Glutamatergic neuron (in vitro differentiated cells): ENCODE measurements around the gene PRKRA. TPM values are rescaled to one million over a fixed set of nuclear protein-coding genes. Genes with fewer than 3 reads are reported as not detected.

Experiments used
- DNase-seq: peaks from one replicate; pipeline ENCODE4 v3.0.0; 2022
- H3K27ac Mint-ChIP-seq: one replicate; pipeline ENCODE4 v1.8.0; 2020; ENCODE audit warnings: mild to moderate bottlenecking, mixed read lengths, inconsistent platforms; ENCODE audit not compliant: unreplicated experiment
- H3K27me3 Mint-ChIP-seq: one replicate; pipeline ENCODE4 v1.8.0; 2020; ENCODE audit warnings: mild to moderate bottlenecking, moderate library complexity, mixed read lengths, inconsistent platforms; ENCODE audit not compliant: unreplicated experiment
- H3K36me3 Mint-ChIP-seq: one replicate; pipeline ENCODE4 v1.8.0; 2020; ENCODE audit warnings: mild to moderate bottlenecking, mixed read lengths, inconsistent platforms; ENCODE audit not compliant: unreplicated experiment
- H3K4me1 Mint-ChIP-seq: one replicate; pipeline ENCODE4 v1.8.0; 2020; ENCODE audit warnings: mild to moderate bottlenecking, low read depth, mixed read lengths, inconsistent platforms; ENCODE audit not compliant: unreplicated experiment
- H3K4me3 Mint-ChIP-seq: one replicate; pipeline ENCODE4 v1.8.0; 2020; ENCODE audit warnings: mild to moderate bottlenecking, mixed read lengths, inconsistent platforms; ENCODE audit not compliant: unreplicated experiment
- H3K9me3 Mint-ChIP-seq: one replicate; pipeline ENCODE4 v1.8.0; 2020; ENCODE audit warnings: mild to moderate bottlenecking, moderate library complexity, mixed read lengths, inconsistent platforms; ENCODE audit not compliant: unreplicated experiment
- total RNA-seq: library from RNA; stranded (reverse); fragmentation: NEBNext Ultra II Directional; extraction: Animal tissue kit (Norgen Biotek cat#: 25700); gene quantifications from one replicate; pipeline ENCODE4 v1.2.1, GENCODE V29; 2021; ENCODE audit not compliant: unreplicated experiment
- TF ChIP-seq, protein P1 (sequence below): fragments of 200-600 bp; sonication (generic); IDR thresholded peaks from one replicate; pipeline ENCODE4 v1.5.0; 2021; ENCODE audit not compliant: partially characterized antibody, unreplicated experiment

PRKRA gene
- total RNA-seq, 1 donor from 2014 or later = 86.6 TPM

DNA sequence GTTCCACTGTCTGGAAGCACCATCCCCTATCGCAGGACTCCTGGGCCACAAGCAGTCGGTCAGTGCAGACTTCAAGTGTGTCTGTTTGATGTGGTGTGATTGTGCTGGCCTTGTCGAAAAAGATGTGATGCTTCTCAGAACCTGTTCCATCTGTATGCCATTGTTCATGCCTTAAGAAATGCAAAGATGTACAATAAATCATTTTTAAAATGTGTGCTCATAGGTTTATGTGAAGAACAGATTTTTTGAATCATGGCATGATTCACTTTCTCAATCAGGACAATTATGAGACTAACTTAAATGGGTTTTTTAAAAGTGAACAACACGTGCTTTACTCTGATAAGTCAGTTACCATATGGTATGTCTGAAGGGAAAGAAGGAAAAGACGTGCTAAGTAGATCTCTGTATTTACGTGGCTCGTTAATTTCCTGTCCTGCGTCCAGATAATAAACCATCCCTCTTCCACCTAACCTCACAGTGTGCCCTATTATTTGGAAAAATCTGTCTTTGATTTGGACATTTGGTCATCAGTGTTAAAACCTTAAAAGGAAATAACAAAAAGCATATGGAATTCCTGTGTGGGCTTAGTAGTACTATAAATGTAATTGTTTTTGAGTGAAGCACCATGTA lies 54.9 kb downstream of the PRKRA start:
- H3K27ac Mint-ChIP-seq = no peak overlapping the region
- H3K36me3 Mint-ChIP-seq = no peaks in the 10 kb centered on the region
- DNase-seq = no peak
- H3K4me1 Mint-ChIP-seq = peaks cover 17% of the 10 kb centered on the region
- H3K4me3 Mint-ChIP-seq = no peak overlapping the region
- TF ChIP-seq, protein P1, sequence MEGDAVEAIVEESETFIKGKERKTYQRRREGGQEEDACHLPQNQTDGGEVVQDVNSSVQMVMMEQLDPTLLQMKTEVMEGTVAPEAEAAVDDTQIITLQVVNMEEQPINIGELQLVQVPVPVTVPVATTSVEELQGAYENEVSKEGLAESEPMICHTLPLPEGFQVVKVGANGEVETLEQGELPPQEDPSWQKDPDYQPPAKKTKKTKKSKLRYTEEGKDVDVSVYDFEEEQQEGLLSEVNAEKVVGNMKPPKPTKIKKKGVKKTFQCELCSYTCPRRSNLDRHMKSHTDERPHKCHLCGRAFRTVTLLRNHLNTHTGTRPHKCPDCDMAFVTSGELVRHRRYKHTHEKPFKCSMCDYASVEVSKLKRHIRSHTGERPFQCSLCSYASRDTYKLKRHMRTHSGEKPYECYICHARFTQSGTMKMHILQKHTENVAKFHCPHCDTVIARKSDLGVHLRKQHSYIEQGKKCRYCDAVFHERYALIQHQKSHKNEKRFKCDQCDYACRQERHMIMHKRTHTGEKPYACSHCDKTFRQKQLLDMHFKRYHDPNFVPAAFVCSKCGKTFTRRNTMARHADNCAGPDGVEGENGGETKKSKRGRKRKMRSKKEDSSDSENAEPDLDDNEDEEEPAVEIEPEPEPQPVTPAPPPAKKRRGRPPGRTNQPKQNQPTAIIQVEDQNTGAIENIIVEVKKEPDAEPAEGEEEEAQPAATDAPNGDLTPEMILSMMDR = no peak
- H3K9me3 Mint-ChIP-seq = no peaks in the 10 kb centered on the region
- no peaks in the 10 kb centered on the region for H3K27me3 Mint-ChIP-seq

GRCh38 chr2:178395295-178395694 lies 55.7 kb downstream of the PRKRA start:
- Mint-ChIP-seq H3K27ac (no peak overlapping the region), H3K9me3 (no peaks in the 10 kb centered on the region), H3K4me1 (peaks cover 17% of the 10 kb centered on the region), H3K27me3 (no peaks in the 10 kb centered on the region), H3K4me3 (no peak overlapping the region), H3K36me3 (no peaks in the 10 kb centered on the region)
- TF ChIP-seq, protein P1 = no peak
- DNase-seq = no peak

- Mint-ChIP-seq H3K27me3 (no peaks in the 10 kb centered on the region), H3K27ac (no peak overlapping the region), H3K36me3 (no peaks in the 10 kb centered on the region), H3K4me1 (peaks cover 17% of the 10 kb centered on the region), H3K4me3 (no peak overlapping the region), H3K9me3 (no peaks in the 10 kb centered on the region)
- TF ChIP-seq, protein P1 = no peak
- DNase-seq = no peak
Observed at GRCh38 chr2:178394859-178395258, 56.1 kb downstream of the PRKRA start.

- no peak overlapping the region for H3K27ac Mint-ChIP-seq
- no peak for DNase-seq
- H3K4me1 Mint-ChIP-seq = peaks cover 11% of the 10 kb centered on the region
- H3K4me3 Mint-ChIP-seq = no peak overlapping the region
- H3K9me3 Mint-ChIP-seq = no peaks in the 10 kb centered on the region
- no peaks in the 10 kb centered on the region for H3K27me3 Mint-ChIP-seq
- TF ChIP-seq, protein P1 = no peak
- H3K36me3 Mint-ChIP-seq = no peaks in the 10 kb centered on the region
Observed at GRCh38 chr2:178392215-178392614, 58.8 kb downstream of the PRKRA start.

DNA sequence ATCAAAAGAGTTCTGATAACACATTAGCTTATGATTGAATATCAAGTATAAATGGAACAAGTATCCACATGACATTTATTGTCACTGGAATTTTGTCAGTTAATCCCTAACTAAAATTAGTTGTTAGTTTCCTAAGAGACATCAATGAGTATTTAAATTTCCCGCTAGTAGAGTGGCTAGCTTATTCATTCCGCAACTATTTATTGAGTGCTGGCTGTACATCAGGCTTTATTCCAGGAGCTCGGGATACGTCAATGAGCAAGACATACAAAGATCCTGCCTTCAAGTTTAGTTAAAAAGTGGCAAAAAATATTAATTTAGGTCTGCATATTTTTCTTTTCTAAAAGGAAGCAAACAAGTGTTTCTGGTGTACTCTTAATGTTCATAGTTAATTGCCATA lies 59.3 kb downstream of the PRKRA start:
- Mint-ChIP-seq H3K9me3 (no peaks in the 10 kb centered on the region), H3K4me3 (no peak overlapping the region), H3K27me3 (no peaks in the 10 kb centered on the region), H3K36me3 (no peaks in the 10 kb centered on the region), H3K4me1 (peaks cover 11% of the 10 kb centered on the region), H3K27ac (no peak overlapping the region)
- DNase-seq = no peak
- TF ChIP-seq, protein P1 = no peak
